NK-92 treated with Interleukin-12 subunit alpha and Interleukin-12 subunit beta, amount 100 ng/mL, for 24 hours (cell line): Measurements from ENCODE around the gene SP1.
"Not testable (repeated sequence)": the region's sequence is repeated elsewhere in the genome, so short reads cannot be mapped to it uniquely, and the experiment has no call there.

Experiments used
- DNase-seq: peaks from one replicate; lab custom pipeline; 2025; lab: John Stamatoyannopoulos, UW

SP1 gene

DNA sequence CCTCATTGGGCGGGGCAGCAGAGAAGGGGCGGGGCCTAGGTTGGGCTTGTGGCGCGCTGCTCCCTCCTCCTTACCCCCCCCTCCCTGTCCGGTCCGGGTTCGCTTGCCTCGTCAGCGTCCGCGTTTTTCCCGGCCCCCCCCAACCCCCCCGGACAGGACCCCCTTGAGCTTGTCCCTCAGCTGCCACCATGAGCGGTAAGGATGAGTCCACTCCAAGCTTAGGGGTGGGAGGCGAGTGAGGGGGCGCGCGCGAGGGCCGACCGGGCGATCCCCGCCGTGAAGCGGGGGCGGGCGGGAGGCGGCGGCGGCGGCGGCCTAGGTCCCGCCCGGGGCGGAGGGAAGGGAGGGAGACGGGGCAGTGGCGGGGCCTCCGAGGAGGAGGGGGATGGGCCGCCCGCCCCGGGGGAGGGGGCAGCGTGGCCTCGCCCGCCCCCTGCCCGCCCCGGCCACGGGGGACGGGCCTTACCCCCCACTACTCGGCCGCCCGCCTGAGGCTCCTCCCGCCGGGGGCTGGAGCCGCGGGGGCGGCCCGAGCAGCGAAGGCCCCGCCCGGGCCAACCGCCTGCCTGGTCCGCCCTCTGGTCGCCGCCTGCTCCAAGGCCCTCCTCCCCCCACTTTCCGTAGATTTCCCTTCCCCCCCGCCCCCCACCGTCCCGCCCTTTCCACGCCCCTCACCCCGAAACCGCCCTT lies at the start of gene SP1:
TSS of gene SP1 (plus strand) at position 73 of the 690 bp plus-strand sequence. CDS start at position 189, 116 bp downstream.
- peak; percentile 83 for DNase-seq

DNA sequence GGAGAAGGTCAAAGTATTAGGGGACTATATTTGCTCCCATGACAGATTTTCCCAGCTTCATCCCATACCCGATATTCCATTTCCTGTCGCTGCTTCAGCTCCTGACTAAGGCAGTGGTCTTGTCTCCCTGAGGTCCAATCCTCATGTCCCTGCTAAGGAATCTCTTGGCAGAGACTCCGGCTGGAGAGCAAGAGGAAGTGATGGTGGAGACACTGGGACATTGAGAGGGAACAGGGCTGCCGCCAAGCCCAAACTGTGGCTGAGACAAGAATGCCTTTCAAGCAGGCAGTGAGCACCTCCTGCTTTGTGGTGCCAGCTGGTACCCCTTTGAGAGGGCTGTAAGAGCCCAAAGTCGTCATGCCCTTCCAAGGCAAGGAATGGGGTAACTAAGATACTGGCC lies 49.3 kb upstream of the SP1 start:
- no peak for DNase-seq

DNA sequence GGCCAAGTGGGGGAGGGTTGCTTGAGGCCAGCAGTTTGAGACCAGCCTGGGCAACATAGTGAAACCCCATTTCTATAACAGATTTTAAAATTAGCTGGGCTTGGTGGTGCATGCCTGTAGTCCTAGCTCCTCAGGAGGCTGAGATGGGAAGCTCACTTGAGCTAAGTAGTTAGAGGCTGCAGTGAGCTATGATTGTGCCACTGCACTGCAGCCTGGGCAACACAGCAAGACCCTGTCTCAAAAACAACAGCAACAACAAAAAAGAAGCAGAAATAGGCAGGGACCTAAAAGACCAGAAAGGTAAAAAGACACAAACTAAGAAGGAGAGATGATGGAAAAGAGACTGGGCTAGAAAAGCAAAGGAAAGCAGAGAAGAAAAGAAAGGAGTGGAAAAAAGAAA lies 47.6 kb upstream of the SP1 start:
- not testable (repeated sequence) for DNase-seq

DNA sequence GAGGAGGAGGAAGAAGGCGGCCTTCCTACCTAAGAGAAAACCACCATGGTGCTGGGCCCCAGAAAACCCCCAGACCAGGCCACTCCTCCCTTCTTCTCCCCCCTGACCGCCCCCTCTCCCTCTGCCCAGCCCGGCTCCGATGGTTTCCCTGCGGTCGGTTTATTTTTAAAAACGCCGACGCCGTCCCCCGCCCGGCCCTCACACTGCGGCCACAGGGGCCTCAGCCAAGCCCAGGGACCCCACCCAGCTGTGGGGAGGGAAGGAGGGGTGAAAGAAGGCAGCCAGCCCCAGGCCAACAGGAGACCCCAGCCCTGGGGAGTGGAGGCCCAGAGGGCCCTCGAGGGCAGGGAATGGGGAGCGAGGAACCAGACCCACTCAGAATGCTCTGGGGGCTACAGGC lies 47.2 kb upstream of the SP1 start:
- no peak for DNase-seq

DNA sequence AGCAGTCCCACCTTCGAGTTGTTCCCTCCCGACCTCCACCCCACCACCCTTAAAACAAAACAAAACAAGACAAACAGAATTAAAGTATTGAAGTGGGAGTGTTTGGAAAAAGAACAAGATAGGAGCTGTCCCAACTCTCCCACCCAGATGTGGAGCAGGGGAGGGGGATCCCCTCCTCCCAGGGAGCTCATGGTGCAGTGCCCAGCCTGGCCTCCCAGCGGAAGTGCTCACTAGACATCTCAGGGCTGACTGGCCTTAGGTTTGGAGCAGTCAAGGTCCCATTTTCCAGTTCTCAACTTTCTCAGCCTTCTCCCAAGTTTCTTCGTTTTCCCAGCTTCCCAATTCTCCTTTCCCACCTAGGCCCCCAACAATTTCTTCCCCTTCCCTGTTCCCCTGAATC lies 46.7 kb upstream of the SP1 start:
- no peak for DNase-seq

DNA sequence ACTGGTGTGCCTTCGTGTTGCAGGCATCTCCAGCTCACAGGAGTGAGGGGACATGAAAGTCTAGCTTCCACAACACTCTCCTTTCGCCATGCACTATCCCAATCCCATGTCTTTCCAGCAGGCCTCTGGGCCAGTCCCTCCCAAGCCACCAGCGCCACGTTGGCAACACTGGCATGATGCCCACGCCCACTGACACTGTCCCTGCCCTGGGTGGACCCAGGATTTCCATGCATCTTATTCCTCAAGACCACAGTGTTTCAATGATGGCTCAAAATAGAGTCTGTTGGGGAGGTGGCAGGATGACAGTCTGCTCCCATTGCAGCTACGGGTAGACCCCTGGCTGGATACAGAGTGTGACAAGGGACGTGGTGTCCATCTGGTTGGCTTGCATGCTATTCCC lies 46.1 kb upstream of the SP1 start:
- no peak for DNase-seq

DNA sequence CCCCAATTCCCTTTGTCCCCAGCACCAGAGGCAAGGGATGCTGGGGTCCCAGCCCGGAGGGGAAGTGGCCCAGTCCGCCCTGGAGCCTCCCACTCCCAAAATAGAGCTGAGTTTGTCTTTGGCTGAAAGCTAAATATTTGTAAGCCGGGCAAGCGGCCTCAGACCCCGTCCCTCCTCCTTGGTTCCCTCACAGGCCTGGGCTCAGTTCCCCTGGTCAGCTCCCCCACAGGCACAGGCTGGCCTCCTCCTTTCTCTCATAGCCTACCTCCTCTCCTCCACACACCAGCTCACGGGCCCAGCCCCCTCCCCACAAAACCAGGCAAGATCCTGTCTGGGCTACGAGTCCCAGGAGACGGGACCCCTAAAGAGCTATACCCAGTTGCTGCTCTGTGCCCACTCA lies 45.2 kb upstream of the SP1 start:
- no peak for DNase-seq

DNA sequence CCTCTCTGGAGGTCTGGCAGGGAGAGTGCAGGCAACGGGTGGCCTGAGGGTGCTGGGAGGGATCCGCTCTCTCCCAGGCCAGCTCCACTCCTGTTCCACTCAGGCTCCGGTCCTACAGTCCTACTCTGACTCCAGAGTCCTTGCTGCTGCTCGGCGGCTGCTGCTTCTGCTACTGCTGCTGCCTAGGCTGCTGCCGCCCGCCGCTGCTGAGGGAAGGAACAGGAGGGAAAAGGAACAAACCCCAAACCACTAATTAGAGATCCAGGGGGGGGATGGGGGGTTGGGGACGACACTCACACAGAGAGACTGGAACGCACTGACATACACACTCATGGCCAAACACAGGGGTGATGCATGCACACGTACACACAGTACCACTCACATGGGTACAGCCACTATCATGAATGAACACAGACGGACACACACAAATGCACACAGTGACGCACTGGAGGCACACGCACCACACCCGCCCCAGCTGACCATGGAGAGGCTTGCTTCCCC lies 43.7 kb upstream of the SP1 start, which contains the start of gene SP7:
TSS of gene SP7 (minus strand) at position 174 of the 501 bp plus-strand sequence. CDS start 708 bp downstream, outside the sequence.
- DNase-seq: no peak

DNA sequence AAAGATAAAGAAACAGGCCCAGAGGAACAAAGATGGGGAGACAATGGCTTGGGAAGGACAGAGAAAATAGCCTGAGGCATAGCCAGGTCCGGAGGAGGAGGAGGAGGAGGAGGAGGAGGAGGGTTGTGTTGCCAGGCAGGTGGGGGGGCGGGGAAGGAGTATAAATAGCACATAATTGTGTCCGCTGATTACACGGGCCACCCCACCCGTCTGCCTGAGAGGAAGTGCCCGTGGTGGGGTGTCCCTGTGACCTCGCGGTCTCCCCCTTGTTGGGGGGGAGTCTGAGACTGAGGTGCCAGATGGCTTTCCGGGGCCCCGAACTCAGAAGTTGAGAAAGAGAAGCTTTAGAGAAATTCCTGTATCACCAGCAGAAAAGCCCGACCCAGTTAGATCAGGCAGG lies 42.0 kb upstream of the SP1 start:
- no peak for DNase-seq

DNA sequence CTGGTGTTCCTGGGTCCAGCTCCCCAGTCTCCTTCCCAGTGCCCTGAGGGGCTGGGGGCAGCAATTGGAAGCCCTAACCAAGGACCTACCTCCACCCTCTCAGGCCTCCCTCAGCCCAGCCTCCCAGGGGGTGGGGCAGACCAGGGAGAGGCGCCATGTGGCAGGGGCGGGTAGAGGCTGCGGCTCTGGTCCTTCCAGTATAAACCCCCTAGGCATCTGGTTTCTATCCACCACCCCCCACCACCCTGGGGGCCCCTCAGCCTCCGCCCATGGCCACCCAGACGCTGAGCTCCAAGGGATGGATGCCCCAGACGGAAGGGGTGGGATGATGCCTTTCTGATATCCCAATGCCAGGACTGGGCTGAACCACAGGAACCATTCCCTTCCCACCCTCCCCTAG lies 41.1 kb upstream of the SP1 start:
- DNase-seq: no peak

DNA sequence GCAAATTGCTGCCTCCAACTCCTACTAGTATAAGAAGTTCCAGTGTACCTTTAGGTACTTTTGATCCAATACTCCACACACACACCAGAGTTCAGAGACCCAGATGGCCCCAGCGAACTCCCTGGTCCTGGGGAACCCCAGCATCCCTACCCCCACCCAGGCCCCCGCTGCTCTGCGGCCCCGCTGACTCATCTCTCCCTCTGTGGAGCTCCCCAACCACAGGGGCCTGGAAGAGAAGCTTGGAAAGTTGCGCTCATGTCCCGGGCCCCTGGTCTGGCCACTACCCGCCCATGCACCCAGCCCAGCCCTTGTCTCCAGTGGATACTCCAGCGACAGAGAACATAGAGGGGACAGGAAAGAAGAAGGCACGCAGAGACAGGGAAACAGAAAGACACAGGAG lies 39.6 kb upstream of the SP1 start:
- DNase-seq: no peak

DNA sequence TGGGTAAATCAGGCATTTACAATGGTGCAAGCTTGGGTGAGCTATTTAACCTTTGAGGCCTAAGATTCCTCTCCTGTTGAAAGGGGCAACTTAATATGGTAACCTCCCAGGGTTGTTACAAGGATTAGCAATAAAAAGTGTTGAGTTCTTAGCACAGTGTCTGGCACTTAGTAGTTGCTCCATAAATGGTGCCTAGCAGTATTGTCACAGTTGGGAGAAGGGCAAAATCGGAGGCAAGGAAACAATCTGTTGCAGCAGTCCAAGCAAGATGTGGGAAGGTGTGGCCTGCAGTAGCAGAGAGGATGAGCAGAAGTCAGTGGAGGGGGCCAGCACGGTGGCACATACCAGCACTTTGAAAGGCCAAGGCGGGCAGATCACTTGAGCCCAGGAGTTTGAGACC lies 36.5 kb upstream of the SP1 start:
- no peak for DNase-seq

DNA sequence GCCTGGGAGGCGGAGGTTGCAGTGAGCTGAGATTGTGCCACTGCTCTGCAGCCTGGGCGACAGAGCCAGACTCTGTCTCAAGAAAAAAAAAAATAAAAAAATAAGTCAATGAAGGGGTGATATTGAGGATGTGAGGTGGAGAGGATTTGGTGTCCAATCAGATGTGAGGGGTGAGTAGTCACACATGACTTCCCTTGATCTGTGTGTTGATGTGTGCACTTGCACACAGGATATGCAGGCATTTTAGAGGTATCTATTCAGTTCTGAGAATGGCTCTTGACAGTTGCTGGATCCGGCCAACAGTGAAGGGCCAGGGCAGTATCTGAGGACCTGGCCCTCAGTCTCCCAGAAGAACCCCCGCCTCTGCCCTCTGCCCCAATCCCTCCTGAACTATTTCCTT lies 36.0 kb upstream of the SP1 start:
- DNase-seq: no peak

DNA sequence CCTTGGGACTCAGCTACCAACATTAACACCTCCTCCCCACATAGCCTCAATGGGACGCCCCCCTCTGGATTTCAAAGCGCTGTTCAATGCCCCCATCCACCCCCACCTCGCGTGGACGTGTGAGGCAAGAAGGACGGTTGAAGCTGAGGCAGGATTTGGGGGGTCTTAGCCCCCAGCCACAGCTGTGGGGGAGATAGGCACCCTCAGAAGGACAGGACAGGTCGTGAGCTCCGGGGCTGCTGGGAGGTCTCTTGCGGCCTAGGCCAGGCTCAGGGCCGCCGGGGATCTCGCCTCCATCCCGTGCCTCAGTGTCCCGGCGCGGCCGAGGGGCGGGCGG lies 35.5 kb upstream of the SP1 start:
- no peak for DNase-seq

DNA sequence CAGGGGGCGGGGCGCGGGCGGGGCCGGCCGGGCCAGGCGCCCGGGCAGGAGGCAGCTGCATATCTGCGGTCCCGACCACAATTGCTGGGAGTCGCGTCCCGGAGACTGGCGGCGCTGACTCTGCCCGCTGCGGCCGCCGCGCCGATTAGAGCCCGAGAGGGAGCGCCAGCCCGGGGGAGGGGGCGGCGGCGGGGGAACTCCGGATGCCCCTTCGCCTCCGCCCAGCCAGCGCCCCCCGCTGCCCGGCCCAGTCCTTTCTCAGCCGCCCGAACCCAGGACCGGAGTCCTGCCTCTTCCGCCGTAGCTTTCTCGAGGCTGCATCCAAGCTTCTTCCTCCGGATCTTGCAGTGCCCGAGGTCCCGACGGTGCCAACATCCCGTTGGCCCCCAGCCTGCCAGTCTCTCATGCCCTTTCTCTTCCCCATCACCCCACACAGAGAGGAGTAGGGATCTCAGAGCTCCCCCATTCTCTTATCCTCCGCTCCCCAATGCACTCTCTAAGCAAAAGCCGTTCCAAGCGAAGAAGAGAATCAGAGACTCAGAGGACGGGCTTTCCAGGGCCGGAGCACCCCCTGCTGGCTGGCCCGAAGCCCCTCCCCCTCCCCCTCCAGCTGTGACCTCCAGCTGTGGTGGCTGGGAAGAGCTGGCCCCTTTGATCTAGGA lies 35.0 kb upstream of the SP1 start:
- DNase-seq: no peak

DNA sequence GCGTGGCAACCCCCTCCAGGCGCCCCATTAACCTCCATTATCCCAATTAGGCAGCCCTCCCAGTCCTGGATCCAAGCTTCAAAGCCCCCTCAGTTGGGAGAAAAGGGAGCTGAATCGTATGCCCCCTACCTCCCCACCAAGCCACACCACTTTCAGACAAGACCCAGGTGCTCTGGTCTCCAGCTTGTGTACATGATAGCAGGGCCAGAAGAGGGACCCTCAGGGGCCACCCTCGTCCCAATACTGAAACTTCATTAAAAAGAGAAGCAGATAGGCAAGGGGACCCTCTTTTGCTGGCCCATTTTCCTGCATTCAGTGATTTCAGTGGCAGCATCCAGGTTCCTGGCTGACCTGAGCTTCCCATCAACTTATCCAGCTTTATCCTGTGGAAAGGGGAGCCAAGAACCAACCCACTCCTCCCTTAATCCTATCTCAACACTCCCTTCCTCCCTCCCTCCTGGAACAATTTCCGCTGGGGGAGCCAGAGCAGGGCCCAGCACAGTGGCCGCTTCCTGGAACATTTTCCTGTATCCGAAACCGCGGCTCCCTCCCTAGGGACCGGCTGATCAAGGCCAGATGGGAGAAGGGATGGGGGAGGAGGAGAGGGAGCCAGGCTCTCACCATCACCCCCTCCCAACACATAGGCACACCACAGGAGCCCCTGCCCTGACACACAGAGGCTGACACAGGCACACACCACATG lies 34.3 kb upstream of the SP1 start:
- DNase-seq: no peak

DNA sequence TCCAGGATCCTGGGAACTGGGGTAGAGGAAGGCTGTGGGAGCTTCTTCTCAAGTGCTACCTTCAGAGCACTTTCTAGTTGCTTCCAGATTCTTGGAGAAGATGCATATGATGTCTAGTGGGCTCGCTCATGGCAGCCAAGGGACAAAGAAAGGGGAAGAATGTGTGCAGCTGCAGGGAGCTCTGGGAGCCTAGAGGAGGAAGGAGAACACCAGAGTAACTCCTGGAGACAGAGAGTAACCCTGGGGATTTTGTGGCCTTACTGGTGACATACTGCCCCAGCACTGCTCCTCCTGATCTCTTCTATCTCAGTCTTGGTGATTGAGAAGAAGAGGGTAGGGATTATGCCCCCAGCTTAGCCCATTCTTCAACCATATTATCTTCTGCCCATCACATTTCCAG lies 33.5 kb upstream of the SP1 start:
- DNase-seq: no peak

DNA sequence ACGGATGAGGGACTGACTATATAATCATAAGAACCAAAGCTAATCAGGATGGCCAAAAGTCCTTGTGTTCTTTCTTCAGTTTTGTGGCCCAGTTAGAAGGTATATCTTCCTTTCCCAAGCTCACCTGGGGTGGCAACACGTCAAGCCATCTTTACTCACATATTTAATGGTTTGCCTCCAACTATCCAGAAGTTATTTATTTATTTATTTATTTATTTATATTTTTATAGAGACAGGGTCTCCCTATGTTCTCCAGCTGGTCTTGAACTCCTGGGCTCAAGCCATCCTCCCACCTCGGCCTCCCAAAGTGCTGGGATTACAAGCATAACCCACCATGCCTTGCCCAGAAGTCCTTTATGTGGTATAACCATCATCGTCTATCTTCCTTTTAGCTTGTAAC lies 32.1 kb upstream of the SP1 start:
- DNase-seq: no peak

DNA sequence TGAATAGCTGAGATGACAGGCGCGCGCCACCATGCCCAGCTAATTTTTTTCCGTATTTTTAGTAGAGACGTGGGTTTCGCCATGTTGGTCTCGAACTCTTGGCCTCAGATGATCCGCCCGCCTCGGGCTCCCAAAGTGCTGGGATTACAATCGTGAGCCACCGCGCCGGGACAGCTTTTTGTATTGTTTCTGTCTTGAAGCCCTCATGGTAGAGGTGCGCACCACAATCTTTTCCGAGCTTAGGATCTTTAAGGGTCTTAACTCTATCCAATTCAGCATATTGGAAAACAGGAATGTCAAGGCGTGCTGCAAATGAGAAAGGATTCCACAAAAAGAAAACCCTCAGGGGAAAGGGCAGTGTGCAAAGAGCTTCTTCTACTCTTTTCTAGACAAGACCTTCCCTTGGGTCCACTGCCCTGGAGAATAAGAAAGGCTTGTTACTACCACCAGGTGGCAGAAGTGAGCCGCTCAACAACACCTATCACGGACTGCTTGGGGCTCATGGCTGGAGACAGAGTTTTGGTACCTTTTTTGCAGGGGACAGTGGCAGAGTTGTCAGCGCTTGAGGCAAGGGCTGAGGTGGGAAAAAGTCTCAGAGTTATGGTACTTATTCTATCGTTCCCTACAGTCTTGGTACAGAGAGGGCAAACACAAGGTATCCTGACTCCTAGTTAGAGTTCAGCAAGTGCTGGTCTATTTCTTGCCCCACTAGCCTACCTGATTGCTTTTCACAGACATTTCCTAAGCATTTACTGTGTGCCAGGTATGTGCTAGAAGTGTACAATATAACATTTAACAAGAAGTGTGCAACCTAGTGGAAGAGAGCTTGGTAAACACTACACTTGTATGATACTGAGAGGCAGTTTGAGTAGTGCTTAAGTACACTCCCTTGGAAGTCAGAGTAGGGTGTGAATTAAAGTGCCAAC lies 27.4 kb upstream of the SP1 start:
- peak; percentile 40 for DNase-seq

DNA sequence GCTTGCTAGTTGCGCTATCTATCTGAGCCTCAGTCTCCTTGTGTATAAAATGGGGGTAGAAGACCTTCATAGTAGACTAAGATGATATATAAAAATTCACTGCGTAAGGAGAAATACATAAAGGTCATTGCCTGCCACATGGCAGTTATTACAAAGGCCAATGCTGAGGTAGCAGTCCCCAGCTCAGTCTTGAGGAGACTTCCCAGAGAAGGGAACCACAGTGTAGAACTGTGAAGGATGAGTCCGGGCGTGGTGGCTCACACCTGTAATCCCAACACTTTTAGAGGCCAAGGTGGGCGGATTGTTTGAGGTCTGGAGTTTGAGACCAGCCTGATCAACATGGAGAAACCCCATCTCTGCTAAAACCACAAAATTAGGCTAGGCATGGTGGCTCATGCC lies 26.7 kb upstream of the SP1 start:
- DNase-seq: no peak

DNA sequence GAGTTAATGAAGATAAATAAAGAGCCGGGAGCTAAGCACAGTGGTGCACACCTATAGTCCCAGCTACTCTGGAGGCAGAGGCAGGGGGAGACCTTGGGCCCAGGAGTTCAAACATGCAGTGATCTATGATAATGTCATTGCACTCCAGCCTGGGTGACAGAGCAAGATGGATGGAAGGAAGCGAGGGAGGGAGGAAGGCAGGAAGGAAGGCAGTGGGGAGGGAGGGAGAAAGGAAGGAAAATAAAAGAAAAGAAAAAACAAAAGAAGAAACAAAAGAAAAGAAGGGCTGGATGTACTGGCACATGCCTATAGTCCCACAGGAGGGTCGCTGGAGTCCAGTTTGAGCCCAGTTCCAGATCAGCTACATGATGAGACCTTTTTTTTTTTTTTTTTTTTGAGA lies 24.9 kb upstream of the SP1 start:
- DNase-seq: no peak

DNA sequence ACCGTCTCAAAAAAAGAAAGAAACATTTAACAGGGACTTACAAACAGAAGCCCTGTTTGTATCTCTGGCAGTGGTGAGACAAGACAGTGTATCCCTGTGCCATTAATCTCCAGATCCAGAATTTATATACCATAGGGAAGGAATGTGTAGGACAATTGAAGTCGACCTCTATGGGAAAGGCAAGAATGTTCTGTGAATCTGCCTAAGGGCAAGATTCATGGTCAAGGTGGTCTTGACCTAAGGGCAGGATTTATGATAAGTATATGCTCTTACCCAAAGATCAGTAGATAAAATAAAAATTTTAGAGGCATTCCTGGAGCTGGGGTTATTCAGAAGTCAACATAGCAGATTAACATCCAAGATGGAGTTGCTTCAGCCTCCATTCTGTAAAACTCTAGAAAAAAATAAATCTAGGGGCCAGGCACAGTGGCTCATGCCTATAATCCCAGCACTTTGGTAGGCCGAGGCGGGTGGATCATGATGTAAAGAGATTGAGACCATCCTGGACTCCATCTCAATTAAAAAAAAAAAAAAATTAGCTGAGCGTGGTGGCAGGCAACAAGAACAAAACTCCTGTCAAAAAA lies 21.0 kb upstream of the SP1 start:
- no peak for DNase-seq
